HL-60/S4 (cell line): Measurements from ENCODE around the gene CXCL12.

Experiments used
- in situ Hi-C: fragments of 300-500 bp; cut with MboI; formaldehyde crosslinking; loops from 2 replicates; pipeline ENCODE4 v1.14.3; 2022; ENCODE audit warnings: low sequenced_read_pairs

Gene CXCL12

GRCh38 chr10:44335330-44336021, 49.4 kb downstream of the CXCL12 start:
- in situ Hi-C loops, result no loop called here

GRCh38 chr10:44334621-44335184, 50.2 kb downstream of the CXCL12 start:
- in situ Hi-C loops, result no loop called here

GRCh38 chr10:44334091-44334490, 50.8 kb downstream of the CXCL12 start:
- in situ Hi-C loops, result no loop called here

GRCh38 chr10:44333511-44333910, 51.4 kb downstream of the CXCL12 start:
- in situ Hi-C loops, result no loop called here

- in situ Hi-C loops, result no loop called here
Measured at GRCh38 chr10:44332465-44332864, 52.4 kb downstream of the CXCL12 start.

GRCh38 chr10:44330431-44330830, 54.5 kb downstream of the CXCL12 start:
- in situ Hi-C loops, result no loop called here

GRCh38 chr10:44327461-44327860, 57.4 kb downstream of the CXCL12 start:
- in situ Hi-C loops, result no loop called here
